CD14-positive monocyte (primary cell): ENCODE data around the gene SOCS3. TPM values are rescaled to one million over a fixed set of nuclear protein-coding genes. Genes with fewer than 3 reads are reported as not detected.
A peak's percentile ranks its signal among the peaks of the same experiment; 100 is the strongest.

Experiments
- DNase-seq, 3 donors: peaks; one replicate each; pipeline ENCODE4 v3.0.0-alpha.2; 2011 to 2022
- H2AFZ ChIP-seq: 2 replicates; pipeline ENCODE4 v1.6.0; 2012; ENCODE audit warnings: mild to moderate bottlenecking, low read depth, low read length, inconsistent platforms; ENCODE audit not compliant: insufficient read depth, poor library complexity, severe bottlenecking
- H3K27ac ChIP-seq, 2 donors: 1 replicate in 1 of 2; 2 replicates in 1 of 2; pipeline ENCODE4 v1.5.1; 2012 to 2013; ENCODE audit warnings: low read length in 2 of 2, control low read depth in 1 of 2, inconsistent platforms in 1 of 2, low read depth in 1 of 2, mild to moderate bottlenecking in 1 of 2
- H3K27me3 ChIP-seq, 2 donors: one replicate each; pipeline versions ENCODE4 v1.6.0 to v1.6.1; 2011 to 2013; ENCODE audit warnings: low read length in 2 of 2; ENCODE audit not compliant: control insufficient read depth in 2 of 2, insufficient read depth in 2 of 2
- H3K36me3 ChIP-seq, 2 donors: replicated peaks in 1 of 2; 1 replicate in 1 of 2; 2 replicates in 1 of 2; pipeline versions ENCODE4 v1.5.1 to v1.6.1; 2012 to 2013; ENCODE audit warnings: low read length in 2 of 2, control low read depth in 1 of 2, inconsistent platforms in 1 of 2, mild to moderate bottlenecking in 1 of 2; ENCODE audit not compliant: insufficient read depth in 2 of 2, control insufficient read depth in 1 of 2
- H3K4me1 ChIP-seq, 2 donors: 1 replicate in 1 of 2; 2 replicates in 1 of 2; pipeline versions ENCODE4 v1.5.1 to v1.6.1; 2012 to 2013; ENCODE audit warnings: low read length in 2 of 2, control low read depth in 1 of 2, inconsistent platforms in 1 of 2, mild to moderate bottlenecking in 1 of 2, moderate library complexity in 1 of 2; ENCODE audit not compliant: insufficient read depth in 2 of 2, control insufficient read depth in 1 of 2
- H3K4me2 ChIP-seq: replicated peaks from 2 replicates; pipeline ENCODE3; 2012; ENCODE audit warnings: low read length, moderate library complexity, mild to moderate bottlenecking; ENCODE audit not compliant: poor library complexity, severe bottlenecking; ENCODE audit errors: extremely low read depth
- H3K4me3 ChIP-seq, 3 experiments: fragments of 200-600 bp in 1 of 3; sonication (generic) in 1 of 3; replicated peaks in 1 of 3; 1 replicate in 2 of 3; 2 replicates in 1 of 3; pipeline ENCODE4 v1.5.1; 2011 to 2013; ENCODE audit warnings: low read length in 3 of 3, mild to moderate bottlenecking in 3 of 3, control low read depth in 2 of 3, low read depth in 2 of 3, inconsistent platforms in 1 of 3, moderate library complexity in 1 of 3
- H3K79me2 ChIP-seq: 2 replicates; pipeline ENCODE4 v1.6.0; 2012; ENCODE audit warnings: mild to moderate bottlenecking, control low read depth, inconsistent platforms, low read length, moderate library complexity; ENCODE audit not compliant: insufficient read depth
- H3K9ac ChIP-seq: 2 replicates; pipeline ENCODE4 v1.6.0; 2017; ENCODE audit warnings: low read length, mild to moderate bottlenecking; ENCODE audit not compliant: insufficient read depth, poor library complexity, severe bottlenecking
- H3K9me3 ChIP-seq, 2 donors: replicated peaks in 1 of 2; 1 replicate in 1 of 2; 2 replicates in 1 of 2; pipeline versions ENCODE4 v1.5.1 to v1.6.1; 2012 to 2013; ENCODE audit warnings: low read length in 2 of 2, control low read depth in 1 of 2; ENCODE audit not compliant: control insufficient read depth in 1 of 2, insufficient read depth in 1 of 2
- H4K20me1 ChIP-seq: 2 replicates; pipeline ENCODE4 v1.6.0; 2012; ENCODE audit warnings: mild to moderate bottlenecking, low read length, control low read depth, moderate library complexity; ENCODE audit not compliant: insufficient read depth
- H3K27ac Mint-ChIP-seq, 7 donors: one replicate each; pipeline ENCODE4 v1.8.0; 2020; ENCODE audit warnings: mild to moderate bottlenecking in 7 of 7, mixed read lengths in 7 of 7, moderate library complexity in 6 of 7, inconsistent platforms in 2 of 7
- H3K27me3 Mint-ChIP-seq, 3 donors: one replicate each; pipeline ENCODE4 v1.8.0; 2021 to 2022; ENCODE audit warnings: low read depth in 3 of 3, mild to moderate bottlenecking in 3 of 3, mixed read lengths in 3 of 3, moderate library complexity in 3 of 3, inconsistent platforms in 1 of 3
- H3K36me3 Mint-ChIP-seq, 2 donors: one replicate each; pipeline ENCODE4 v1.8.0; 2020; ENCODE audit warnings: mixed read lengths in 2 of 2, inconsistent platforms in 1 of 2, mild to moderate bottlenecking in 1 of 2
- H3K4me1 Mint-ChIP-seq: one replicate; pipeline ENCODE4 v1.8.0; 2020; ENCODE audit warnings: mild to moderate bottlenecking, mixed read lengths
- H3K4me3 Mint-ChIP-seq, 2 donors: one replicate each; pipeline ENCODE4 v1.8.0; 2020; ENCODE audit warnings: mild to moderate bottlenecking in 2 of 2, mixed read lengths in 2 of 2, moderate library complexity in 1 of 2
- H3K9me3 Mint-ChIP-seq, 7 donors: one replicate each; pipeline ENCODE4 v1.8.0; 2020 to 2022; ENCODE audit warnings: mixed read lengths in 7 of 7, mild to moderate bottlenecking in 6 of 7, moderate library complexity in 6 of 7, inconsistent platforms in 2 of 7
- CTCF ChIP-seq: fragments of 200-600 bp; IDR thresholded peaks from one replicate; pipeline ENCODE4 v1.8.0; 2022; ENCODE audit warnings: antibody characterized with exemption, mild to moderate bottlenecking
- WGBS: methylation state at CpG from one replicate; pipeline ENCODE4 v1.1.5; 2013; ENCODE audit warnings: missing lambda C conversion rate; ENCODE audit not compliant: insufficient coverage; 5-methylcytosine and 5-hydroxymethylcytosine counted together
- intact Hi-C, 2 donors: fragments of 100-400 bp; cut with micrococcal nuclease; formaldehyde crosslinking; loops; one replicate each; pipeline versions ENCODE4 v1.15.0 to v1.15.1; 2023
- polyA plus RNA-seq, 3 donors: library from polyadenylated mRNA; depleted of rRNA in 1 of 3; unstranded in 2 of 3; stranded (reverse) in 1 of 3; fragments of 300-500 nt in 2 of 3; fragments of >200 nt in 1 of 3; fragmentation: Illumina TruSeq in 2 of 3; gene quantifications; 1 replicate in 2 of 3; 2 replicates in 1 of 3; pipeline ENCODE4 v1.2.3, GENCODE V29; 2012 to 2021

Gene SOCS3
- polyA plus RNA-seq, 3 donors: 123 to 441 (median 144) TPM

GRCh38 chr17:78392295-78392694, 32.4 kb upstream of the SOCS3 start:
- peak overlapping the region in 4 of 7 donors; percentile 48 to 73 (median 57) for H3K27ac Mint-ChIP-seq
- no peak for TF ChIP-seq CTCF

GRCh38 chr17:78391843-78392242, 32.0 kb upstream of the SOCS3 start:
- TF ChIP-seq CTCF: no peak
- Mint-ChIP-seq H3K27me3 (peaks cover 0 to 1% (median 0%) of the 10 kb centered on the region in 3 donors), H3K27ac (peak overlapping the region in 4 of 7 donors; percentile 13 to 62 (median 47)), H3K4me1 (peaks cover 37% of the 10 kb centered on the region), H3K9me3 (no peaks in the 10 kb centered on the region), H3K4me3 (no peak overlapping the region), H3K36me3 (peaks cover 60 to 76% of the 10 kb centered on the region in 2 donors)
- Histone ChIP-seq H3K4me3 (no peak overlapping the region), H3K9me3 (no peaks in the 10 kb centered on the region), H3K27ac (no peak overlapping the region), H2AFZ (no peak overlapping the region), H3K9ac (no peak overlapping the region), H3K27me3 (no peaks in the 10 kb centered on the region), H3K36me3 (peaks cover 36 to 66% of the 10 kb centered on the region in 2 donors), H3K4me2 (no peak overlapping the region), H4K20me1 (peaks cover 47% of the 10 kb centered on the region), H3K4me1 (peaks cover 38 to 39% of the 10 kb centered on the region in 2 donors), H3K79me2 (peaks cover 86% of the 10 kb centered on the region)
- WGBS: 93% methylated on average over 3 of the region's 4 CpGs
- intact Hi-C loops: no loop called here
- DNase-seq: no peak

More at GRCh38 chr17:78392295-78392694, 32.4 kb upstream of the SOCS3 start:
- Histone ChIP-seq H3K4me3 (no peak overlapping the region), H3K27me3 (no peaks in the 10 kb centered on the region), H3K27ac (peak overlapping the region in 1 of 2 donors; percentile 48), H2AFZ (no peak overlapping the region), H3K79me2 (peaks cover 86% of the 10 kb centered on the region), H3K9ac (no peak overlapping the region), H3K4me1 (peaks cover 34% of the 10 kb centered on the region in 2 donors), H3K4me2 (no peak overlapping the region), H4K20me1 (peaks cover 52% of the 10 kb centered on the region), H3K36me3 (peaks cover 40 to 71% of the 10 kb centered on the region in 2 donors), H3K9me3 (no peaks in the 10 kb centered on the region)
- Mint-ChIP-seq H3K9me3 (no peaks in the 10 kb centered on the region), H3K4me3 (no peak overlapping the region), H3K27me3 (peaks cover 0 to 1% (median 0%) of the 10 kb centered on the region in 3 donors), H3K4me1 (peaks cover 34% of the 10 kb centered on the region), H3K36me3 (peaks cover 65 to 79% of the 10 kb centered on the region in 2 donors)
- intact Hi-C loops: no loop called here
- no peak for DNase-seq
- 100% methylated on average over 3 of the region's 6 CpGs for WGBS
